Measurements from ENCODE around the gene TOM1L2.

Gene TOM1L2

GRCh38 chr17:17994271-17995069 is 22.3 kb upstream of the TOM1L2 start:
- DNase-seq: peak; percentile 36

GRCh38 chr17:17993852-17994251 is 21.7 kb upstream of the TOM1L2 start:
- no peak for DNase-seq

GRCh38 chr17:17993366-17993765 is 21.2 kb upstream of the TOM1L2 start:
- no peak for DNase-seq

- no peak for DNase-seq
Observed at GRCh38 chr17:17990282-17990681, 18.1 kb upstream of the TOM1L2 start.

GRCh38 chr17:17989618-17990017 is 17.4 kb upstream of the TOM1L2 start:
- DNase-seq: no peak

- DNase-seq: no peak
Observed at GRCh38 chr17:17989081-17989480, 16.9 kb upstream of the TOM1L2 start.

- no peak for DNase-seq
Observed at GRCh38 chr17:17988427-17988945, 16.3 kb upstream of the TOM1L2 start.

- DNase-seq: no peak
Observed at GRCh38 chr17:17987901-17988300, 15.7 kb upstream of the TOM1L2 start.

GRCh38 chr17:17987187-17987896 is 15.1 kb upstream of the TOM1L2 start:
- no peak for DNase-seq

- peak; percentile 10 for DNase-seq
Observed at GRCh38 chr17:17985555-17985954, 13.4 kb upstream of the TOM1L2 start.

GRCh38 chr17:17985153-17985552 is 13.0 kb upstream of the TOM1L2 start:
- DNase-seq: no peak

- no peak for DNase-seq
Observed at GRCh38 chr17:17983776-17984175, 11.6 kb upstream of the TOM1L2 start.

- DNase-seq: no peak
Observed at GRCh38 chr17:17983376-17983775, 11.2 kb upstream of the TOM1L2 start.

GRCh38 chr17:17982801-17983200 is 10.6 kb upstream of the TOM1L2 start:
- no peak for DNase-seq

GRCh38 chr17:17981330-17981729 is 9.1 kb upstream of the TOM1L2 start:
- no peak for DNase-seq

GRCh38 chr17:17979778-17980177 is 7.6 kb upstream of the TOM1L2 start:
- no peak for DNase-seq

- peak; percentile 22 for DNase-seq
Observed at GRCh38 chr17:17978481-17979424, 6.6 kb upstream of the TOM1L2 start.

GRCh38 chr17:17976931-17977570 is 4.9 kb upstream of the TOM1L2 start:
- no peak for DNase-seq

GRCh38 chr17:17975436-17975835 is 3.2 kb upstream of the TOM1L2 start:
- DNase-seq: peak; percentile 65

- no peak for DNase-seq
Observed at GRCh38 chr17:17972952-17973254, 703 bp upstream of the TOM1L2 start.

- DNase-seq: no peak
Observed at GRCh38 chr17:17971431-17972125, 622 bp downstream of the TOM1L2 start.

Data from inflammatory macrophage treated with lipopolysaccharide for 4 hours (primary cell).